Effector memory CD8-positive, alpha-beta T cell (primary cell): ENCODE data around the gene NT5E.
"Not testable (repeated sequence)": the region's sequence is repeated elsewhere in the genome, so short reads cannot be mapped to it uniquely, and the experiment has no call there.

Experiments used
- ATAC-seq: fragments of 150-1000 bp; cut with Tn5 transposase; replicated peaks from 2 replicates; pipeline ENCODE4 v1.10.0; 2021; ENCODE audit warnings: mild to moderate bottlenecking, moderate library complexity
- DNase-seq, 3 experiments: peaks; one replicate each; pipeline ENCODE4 v3.0.0; 2021
- H3K27ac Mint-ChIP-seq, 2 donors: one replicate each; pipeline ENCODE4 v1.8.0; 2022; ENCODE audit warnings: mild to moderate bottlenecking in 2 of 2, mixed read lengths in 2 of 2, moderate library complexity in 2 of 2
- H3K27me3 Mint-ChIP-seq, 2 donors: one replicate each; pipeline ENCODE4 v1.8.0; 2022; ENCODE audit warnings: mixed read lengths in 2 of 2
- H3K36me3 Mint-ChIP-seq: one replicate; pipeline ENCODE4 v1.8.0; 2022; ENCODE audit warnings: mild to moderate bottlenecking, moderate library complexity, mixed read lengths; ENCODE audit not compliant: insufficient read depth
- H3K4me1 Mint-ChIP-seq, 2 donors: one replicate each; pipeline ENCODE4 v1.8.0; 2022; ENCODE audit warnings: low read depth in 2 of 2, mixed read lengths in 2 of 2
- H3K4me3 Mint-ChIP-seq, 2 donors: one replicate each; pipeline ENCODE4 v1.8.0; 2022; ENCODE audit warnings: mild to moderate bottlenecking in 2 of 2, mixed read lengths in 2 of 2, moderate library complexity in 2 of 2
- H3K9me3 Mint-ChIP-seq, 2 donors: one replicate each; pipeline ENCODE4 v1.8.0; 2022; ENCODE audit warnings: mixed read lengths in 2 of 2
- total RNA-seq, 9 experiments: gene quantifications; one replicate each; lab custom pipeline; 2026; lab: John Stamatoyannopoulos, UW

NT5E gene
- total RNA-seq: 5.5 to 79.9 (median 15.7) reads per million in 9 experiments

- Mint-ChIP-seq H3K4me1 (peaks cover 38 to 48% of the 10 kb centered on the region in 2 donors), H3K4me3 (peak within 1 kb of the TSS; percentile 86), H3K27me3 (peaks cover 27 to 61% of the 10 kb centered on the region in 2 donors), H3K9me3 (no peaks in the 10 kb centered on the region), H3K27ac (peak within 1 kb of the TSS; percentile 74 to 82), H3K36me3 (peaks cover 5% of the 10 kb centered on the region)
- DNase-seq (peak; percentile 38 to 42 (median 39)), ATAC-seq (peak; percentile 77)
Observed at GRCh38 chr6:85449818-85450759, at the start of gene NT5E. NT5E (plus strand) TSS chr6:85450083; CDS start chr6:85450140, 57 bp downstream.

- Mint-ChIP-seq H3K9me3 (peaks cover 0 to 2% of the 10 kb centered on the region in 2 donors), H3K36me3 (no peaks in the 10 kb centered on the region), H3K27me3 (no peaks in the 10 kb centered on the region), H3K4me3 (no peak overlapping the region), H3K4me1 (peaks cover 5 to 10% of the 10 kb centered on the region in 2 donors), H3K27ac (no peak overlapping the region)
- DNase-seq: no peak
- no peak for ATAC-seq
Observed at GRCh38 chr6:85400331-85400730, 49.6 kb upstream of the NT5E start.

GRCh38 chr6:85401186-85402021, 48.5 kb upstream of the NT5E start:
- no peak overlapping the region for H3K4me3 Mint-ChIP-seq
- H3K27me3 Mint-ChIP-seq: no peaks in the 10 kb centered on the region
- DNase-seq (no peak), ATAC-seq (no peak)
- H3K36me3 Mint-ChIP-seq: no peaks in the 10 kb centered on the region
- H3K9me3 Mint-ChIP-seq: peaks cover 0 to 2% of the 10 kb centered on the region in 2 donors
- peaks cover 11 to 16% of the 10 kb centered on the region in 2 donors for H3K4me1 Mint-ChIP-seq
- peak overlapping the region; percentile 9 to 47 for H3K27ac Mint-ChIP-seq

GRCh38 chr6:85402071-85402470, 47.8 kb upstream of the NT5E start:
- H3K9me3 Mint-ChIP-seq: peaks cover 0 to 2% of the 10 kb centered on the region in 2 donors
- H3K4me1 Mint-ChIP-seq: peaks cover 11 to 16% of the 10 kb centered on the region in 2 donors
- DNase-seq (no peak), ATAC-seq (no peak)
- H3K4me3 Mint-ChIP-seq: no peak overlapping the region
- H3K27ac Mint-ChIP-seq: peak overlapping the region in 1 of 2 donors; percentile 9
- no peaks in the 10 kb centered on the region for H3K27me3 Mint-ChIP-seq
- no peaks in the 10 kb centered on the region for H3K36me3 Mint-ChIP-seq

GRCh38 chr6:85402922-85403321, 47.0 kb upstream of the NT5E start:
- no peak for DNase-seq
- H3K27ac Mint-ChIP-seq: no peak overlapping the region
- ATAC-seq: no peak
- no peaks in the 10 kb centered on the region for H3K36me3 Mint-ChIP-seq
- H3K27me3 Mint-ChIP-seq: no peaks in the 10 kb centered on the region
- H3K9me3 Mint-ChIP-seq: no peaks in the 10 kb centered on the region
- no peak overlapping the region for H3K4me3 Mint-ChIP-seq
- peaks cover 11 to 16% of the 10 kb centered on the region in 2 donors for H3K4me1 Mint-ChIP-seq

GRCh38 chr6:85403331-85404015, 46.4 kb upstream of the NT5E start:
- no peaks in the 10 kb centered on the region for H3K27me3 Mint-ChIP-seq
- H3K4me1 Mint-ChIP-seq: peaks cover 11 to 16% of the 10 kb centered on the region in 2 donors
- peak overlapping the region in 1 of 2 donors; percentile 63 for H3K27ac Mint-ChIP-seq
- H3K36me3 Mint-ChIP-seq: no peaks in the 10 kb centered on the region
- no peak for ATAC-seq
- H3K4me3 Mint-ChIP-seq: no peak overlapping the region
- no peaks in the 10 kb centered on the region for H3K9me3 Mint-ChIP-seq
- no peak for DNase-seq

- H3K9me3 Mint-ChIP-seq, H3K4me3 Mint-ChIP-seq, DNase-seq, H3K27me3 Mint-ChIP-seq, ATAC-seq, H3K36me3 Mint-ChIP-seq: not testable (repeated sequence)
- H3K27ac Mint-ChIP-seq: peak overlapping the region in 1 of 2 donors; percentile 63
- peaks cover 11 to 16% of the 10 kb centered on the region in 2 donors for H3K4me1 Mint-ChIP-seq
Observed at GRCh38 chr6:85404016-85404563, 45.8 kb upstream of the NT5E start.

GRCh38 chr6:85404564-85405174, 45.2 kb upstream of the NT5E start:
- DNase-seq (no peak), ATAC-seq (no peak)
- Mint-ChIP-seq H3K9me3 (no peaks in the 10 kb centered on the region), H3K4me1 (peaks cover 11 to 16% of the 10 kb centered on the region in 2 donors), H3K27ac (peak overlapping the region; percentile 63 to 80), H3K36me3 (no peaks in the 10 kb centered on the region), H3K4me3 (no peak overlapping the region), H3K27me3 (no peaks in the 10 kb centered on the region)

- Mint-ChIP-seq H3K4me1 (peaks cover 11 to 16% of the 10 kb centered on the region in 2 donors), H3K27ac (peak overlapping the region; percentile 70 to 80), H3K9me3 (no peaks in the 10 kb centered on the region), H3K27me3 (no peaks in the 10 kb centered on the region), H3K4me3 (no peak overlapping the region), H3K36me3 (no peaks in the 10 kb centered on the region)
- no peak for DNase-seq
- no peak for ATAC-seq
Observed at GRCh38 chr6:85405175-85405852, 44.6 kb upstream of the NT5E start.

GRCh38 chr6:85405853-85406198, 44.1 kb upstream of the NT5E start:
- DNase-seq: no peak
- Mint-ChIP-seq H3K9me3 (no peaks in the 10 kb centered on the region), H3K36me3 (no peaks in the 10 kb centered on the region), H3K4me3 (no peak overlapping the region), H3K27me3 (no peaks in the 10 kb centered on the region), H3K27ac (peak overlapping the region; percentile 70 to 80), H3K4me1 (peaks cover 11 to 16% of the 10 kb centered on the region in 2 donors)
- ATAC-seq: no peak

- Mint-ChIP-seq H3K27ac (no peak overlapping the region), H3K4me3 (no peak overlapping the region), H3K27me3 (no peaks in the 10 kb centered on the region), H3K9me3 (no peaks in the 10 kb centered on the region), H3K36me3 (no peaks in the 10 kb centered on the region), H3K4me1 (peaks cover 11 to 16% of the 10 kb centered on the region in 2 donors)
- no peak for DNase-seq
- ATAC-seq: no peak
Observed at GRCh38 chr6:85406641-85407075, 43.2 kb upstream of the NT5E start.

- Mint-ChIP-seq H3K27ac (no peak overlapping the region), H3K27me3 (peaks cover 0 to 1% of the 10 kb centered on the region in 2 donors), H3K4me3 (no peak overlapping the region), H3K4me1 (peaks cover 11 to 16% of the 10 kb centered on the region in 2 donors), H3K9me3 (no peaks in the 10 kb centered on the region), H3K36me3 (no peaks in the 10 kb centered on the region)
- no peak for ATAC-seq
- no peak for DNase-seq
Observed at GRCh38 chr6:85408039-85408438, 41.8 kb upstream of the NT5E start.
